Esophagus squamous epithelium (tissue), 4 donors: Measurements from ENCODE around the gene NMNAT2.

Experiments
- POLR2A ChIP-seq, 4 donors: fragments of 450-650 bp; IDR thresholded peaks; one replicate each; pipeline ENCODE4 v1.6.1; 2017; ENCODE audit warnings: antibody characterized with exemption in 4 of 4, mild to moderate bottlenecking in 4 of 4, moderate library complexity in 3 of 4
- TF ChIP-seq, protein P1 (sequence below), 6 experiments: fragments of 450-650 bp in 4 of 6; fragments of 200-600 bp in 2 of 6; sonication (generic) in 2 of 6; IDR thresholded peaks; one replicate each; pipeline ENCODE4 v1.5.1; 2016 to 2019; ENCODE audit warnings: antibody characterized with exemption in 6 of 6, mild to moderate bottlenecking in 4 of 6, moderate library complexity in 4 of 6

DNA sequence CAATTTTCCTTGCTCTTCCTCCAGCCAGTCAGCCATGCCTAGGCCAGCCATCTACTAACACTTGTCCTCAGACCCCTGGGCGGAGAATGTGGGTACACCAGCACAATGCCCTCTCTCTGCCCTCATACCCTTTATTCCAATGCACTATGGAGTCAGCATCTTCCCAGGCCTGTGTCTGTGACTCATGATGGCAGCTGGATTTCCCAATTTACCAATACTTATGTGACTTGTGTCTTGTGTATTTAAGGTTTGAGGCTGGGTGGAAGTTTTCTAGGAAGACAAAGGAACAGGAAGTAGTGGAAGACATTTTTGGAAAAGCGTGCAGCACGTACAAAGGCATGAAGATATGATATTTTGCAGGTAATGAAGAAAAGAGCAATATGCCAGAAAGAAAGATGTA lies 114.3 kb downstream of the NMNAT2 start:
- TF ChIP-seq, protein P1, sequence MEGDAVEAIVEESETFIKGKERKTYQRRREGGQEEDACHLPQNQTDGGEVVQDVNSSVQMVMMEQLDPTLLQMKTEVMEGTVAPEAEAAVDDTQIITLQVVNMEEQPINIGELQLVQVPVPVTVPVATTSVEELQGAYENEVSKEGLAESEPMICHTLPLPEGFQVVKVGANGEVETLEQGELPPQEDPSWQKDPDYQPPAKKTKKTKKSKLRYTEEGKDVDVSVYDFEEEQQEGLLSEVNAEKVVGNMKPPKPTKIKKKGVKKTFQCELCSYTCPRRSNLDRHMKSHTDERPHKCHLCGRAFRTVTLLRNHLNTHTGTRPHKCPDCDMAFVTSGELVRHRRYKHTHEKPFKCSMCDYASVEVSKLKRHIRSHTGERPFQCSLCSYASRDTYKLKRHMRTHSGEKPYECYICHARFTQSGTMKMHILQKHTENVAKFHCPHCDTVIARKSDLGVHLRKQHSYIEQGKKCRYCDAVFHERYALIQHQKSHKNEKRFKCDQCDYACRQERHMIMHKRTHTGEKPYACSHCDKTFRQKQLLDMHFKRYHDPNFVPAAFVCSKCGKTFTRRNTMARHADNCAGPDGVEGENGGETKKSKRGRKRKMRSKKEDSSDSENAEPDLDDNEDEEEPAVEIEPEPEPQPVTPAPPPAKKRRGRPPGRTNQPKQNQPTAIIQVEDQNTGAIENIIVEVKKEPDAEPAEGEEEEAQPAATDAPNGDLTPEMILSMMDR (IDR thresholded peaks at IDR 0.05): no peak
- TF ChIP-seq POLR2A (IDR thresholded peaks at IDR 0.05): no peak
